A673 (cell line): ENCODE data around the gene CELF4.

Experiments used
- CTCF ChIP-seq: fragments of 300-800, 200-600 bp; sonication (generic); conservative IDR thresholded peaks from 2 replicates; pipeline ENCODE4 v1.5.1; 2017; ENCODE audit warnings: low read depth, mild to moderate bottlenecking, antibody characterized with exemption, low read length, moderate library complexity, mixed read lengths
- EZH2 ChIP-seq: fragments of 200-600 bp; sonication (generic); IDR thresholded peaks from 2 replicates; pipeline ENCODE4 v1.6.1; 2017; ENCODE audit warnings: borderline replicate concordance, low read depth, mild to moderate bottlenecking, mixed read lengths, antibody characterized with exemption, low read length; ENCODE audit not compliant: poor library complexity, severe bottlenecking

GRCh38 chr18:37289423-37289822, 276.2 kb downstream of the CELF4 start:
- TF ChIP-seq CTCF (no peak), EZH2 (no peak)
